GM19023 (cell line): ENCODE data around the gene TCEAL9.
"Not testable (repeated sequence)": the region's sequence is repeated elsewhere in the genome, so short reads cannot be mapped to it uniquely, and the experiment has no call there.

Source experiments
- ATAC-seq: cut with Tn5 transposase; IDR thresholded peaks from one replicate; pipeline ENCODE4 v1.9.1; 2021; ENCODE audit warnings: mild to moderate bottlenecking, moderate library complexity; ENCODE audit not compliant: unreplicated experiment

The TCEAL9 gene, protein sequence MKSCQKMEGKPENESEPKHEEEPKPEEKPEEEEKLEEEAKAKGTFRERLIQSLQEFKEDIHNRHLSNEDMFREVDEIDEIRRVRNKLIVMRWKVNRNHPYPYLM

GRCh38 chrX:103356130-103356798 is at the start of gene TCEAL9:
Gene TCEAL9 (plus strand): TSS chrX:103356506. CDS start chrX:103357685, 1,179 bp downstream.
- no peak for ATAC-seq

- ATAC-seq, result no peak
These were observed 46.3 kb upstream of the TCEAL9 start for GRCh38 chrX:103309860-103310554.

- peak; percentile 99 for ATAC-seq
These were observed 45.5 kb upstream of the TCEAL9 start, which contains the start of gene BEX2 for GRCh38 chrX:103310555-103311398. Gene BEX2 (minus strand): TSS chrX:103310990. CDS start chrX:103309976, 1,014 bp downstream.

GRCh38 chrX:103311399-103311780 is 44.9 kb upstream of the TCEAL9 start:
- ATAC-seq, result no peak

- ATAC-seq, result no peak
These were observed 26.3 kb upstream of the TCEAL9 start, which contains the start of gene TCEAL7 for GRCh38 chrX:103329991-103330390. Gene TCEAL7 (plus strand): TSS chrX:103330239. CDS start chrX:103331404, 1,165 bp downstream.

DNA sequence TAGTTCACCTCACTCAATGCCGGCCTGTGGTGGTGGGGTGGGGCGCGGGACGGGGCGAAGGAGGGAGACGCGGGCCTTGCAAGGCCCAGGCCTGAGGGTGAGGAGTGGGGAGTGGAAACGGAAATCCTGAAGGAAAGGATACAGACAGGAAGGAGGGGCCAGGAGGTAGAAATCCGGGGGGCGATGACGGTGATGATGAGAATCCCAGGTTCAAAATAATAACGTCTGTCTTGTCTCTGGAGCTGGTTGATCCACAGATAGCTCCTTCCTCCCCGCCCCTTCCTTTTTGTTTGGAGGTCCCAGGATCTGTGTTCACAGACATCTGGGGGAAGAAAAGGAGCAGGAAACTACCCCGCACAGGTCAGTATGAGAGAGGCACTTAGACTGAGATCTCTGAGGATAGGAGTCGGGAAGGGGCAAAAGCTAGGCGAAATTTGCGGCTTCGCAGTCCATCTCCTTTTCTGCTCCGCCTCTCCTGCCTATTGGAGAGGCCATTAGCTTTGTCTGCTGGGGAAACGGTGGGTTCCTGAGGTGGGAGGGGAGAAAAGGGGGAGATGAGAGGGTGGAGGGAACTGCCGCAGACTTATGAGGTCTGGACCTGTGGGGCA is 25.5 kb upstream of the TCEAL9 start:
- ATAC-seq, result no peak

- no peak for ATAC-seq
These were observed 17.6 kb upstream of the TCEAL9 start for GRCh38 chrX:103338663-103339062.

- ATAC-seq, result no peak
These were observed 13.2 kb upstream of the TCEAL9 start for GRCh38 chrX:103343105-103343504.

DNA sequence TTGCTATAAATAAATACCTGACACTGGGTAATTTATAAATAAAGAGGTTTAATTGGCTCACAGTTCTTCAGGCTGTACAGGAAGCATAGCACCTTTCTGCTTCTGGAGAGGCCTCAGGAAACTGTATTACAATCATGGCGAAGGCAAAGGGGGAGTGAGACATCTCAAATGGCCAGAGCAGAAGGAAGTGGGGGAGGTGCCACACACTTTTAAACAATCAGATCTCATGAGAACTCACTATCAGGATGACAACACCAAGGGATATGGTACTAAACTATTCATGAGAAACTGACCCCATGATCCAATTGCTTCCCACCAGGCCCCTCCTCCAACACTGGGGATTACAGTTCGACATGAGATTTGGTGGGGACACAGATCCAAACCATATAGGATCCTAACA is 11.7 kb upstream of the TCEAL9 start:
- no peak for ATAC-seq

DNA sequence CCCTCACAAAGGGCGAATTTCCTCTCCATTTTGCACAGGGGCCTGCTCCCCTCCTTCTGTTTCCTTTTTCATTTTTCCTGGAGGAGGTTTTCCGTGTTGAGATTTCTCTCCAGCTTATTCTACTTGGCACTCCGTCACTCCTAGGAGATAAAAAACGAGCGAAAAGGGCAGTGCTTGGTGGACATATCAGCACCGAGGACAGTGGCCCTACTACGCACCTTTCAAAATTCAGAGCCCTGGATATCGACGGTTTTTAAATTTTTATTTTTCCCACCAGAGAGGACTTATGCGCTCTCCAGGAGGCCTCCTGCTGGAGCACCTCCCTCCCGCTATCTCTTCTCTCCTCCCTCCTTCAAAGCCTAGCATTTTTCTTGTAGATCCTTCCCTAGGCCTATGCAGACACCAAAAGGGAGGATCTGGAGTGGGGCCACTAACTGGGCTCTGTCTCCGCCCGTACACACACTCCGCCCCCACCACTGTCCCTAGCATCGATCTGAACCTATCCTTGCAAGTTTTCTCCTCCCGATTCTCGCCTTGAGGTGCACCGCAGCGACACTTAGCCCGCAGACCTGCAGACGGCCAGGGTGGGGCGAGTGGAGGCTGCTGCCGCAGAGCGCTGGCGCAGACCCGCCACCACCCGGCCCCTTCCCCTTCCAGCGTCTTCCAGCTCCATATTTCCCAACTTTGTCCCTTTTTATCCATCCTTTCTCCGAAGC is 8.5 kb upstream of the TCEAL9 start:
- no peak for ATAC-seq

- ATAC-seq, result no peak
These were observed 552 bp downstream of the TCEAL9 start for GRCh38 chrX:103356858-103357257.

DNA sequence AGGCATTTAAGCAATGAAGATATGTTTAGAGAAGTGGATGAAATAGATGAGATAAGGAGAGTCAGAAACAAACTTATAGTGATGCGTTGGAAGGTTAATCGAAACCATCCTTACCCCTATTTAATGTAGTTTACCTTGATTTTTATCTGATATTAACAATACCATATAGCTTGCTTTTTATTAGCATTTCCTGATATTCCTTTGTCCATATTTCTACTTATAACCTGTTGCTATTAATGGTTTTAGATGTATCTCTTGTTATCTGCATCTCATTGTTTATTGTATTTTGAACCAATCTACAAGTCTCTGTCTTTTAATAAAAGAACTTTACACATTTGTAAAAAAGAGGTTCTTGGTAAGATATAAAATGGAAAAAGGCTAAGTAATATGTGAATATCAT is 1.6 kb downstream of the TCEAL9 start:
- no peak for ATAC-seq

GRCh38 chrX:103359605-103360004 is 3.3 kb downstream of the TCEAL9 start:
- ATAC-seq, result not testable (repeated sequence)

- no peak for ATAC-seq
These were observed 3.8 kb downstream of the TCEAL9 start for GRCh38 chrX:103360092-103360491.

- no peak for ATAC-seq
These were observed 4.6 kb downstream of the TCEAL9 start for GRCh38 chrX:103360916-103361315.

DNA sequence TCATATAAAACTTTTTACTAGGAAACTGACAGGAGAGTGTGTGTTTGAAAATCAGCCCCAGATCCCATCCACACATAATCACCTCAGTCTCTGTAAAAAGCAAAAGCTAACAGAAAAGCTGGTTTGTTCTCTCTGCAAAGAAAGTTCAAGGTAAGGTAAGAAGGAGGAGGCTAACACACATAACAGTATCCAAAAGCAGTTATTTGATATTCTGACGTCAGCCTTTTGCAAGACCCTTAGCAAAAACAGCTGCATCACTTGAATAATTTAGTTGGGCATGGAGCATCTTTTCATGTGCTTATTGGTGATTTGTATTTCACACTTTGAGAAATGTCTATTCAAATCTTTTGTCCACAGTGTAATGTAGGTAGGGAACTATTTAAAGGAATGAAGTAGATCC is 5.5 kb downstream of the TCEAL9 start:
- no peak for ATAC-seq

DNA sequence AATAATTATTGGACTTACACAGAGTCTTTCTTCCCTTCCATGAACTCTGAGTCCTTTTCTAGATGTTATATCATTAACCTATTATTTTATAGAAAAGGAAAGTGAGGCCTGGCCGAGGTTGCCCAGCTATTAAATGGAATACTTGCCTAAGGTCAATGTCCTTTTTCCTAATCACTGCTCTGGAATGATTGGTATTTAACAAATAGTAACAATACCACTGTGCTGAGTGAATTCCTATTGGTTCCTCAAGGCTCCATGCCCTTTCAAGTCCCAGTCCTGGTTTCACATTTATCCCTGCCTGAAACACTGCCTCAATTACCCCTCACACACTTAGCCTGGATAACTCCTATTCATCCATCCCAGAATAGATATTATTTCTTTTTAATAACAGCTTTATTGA is 6.2 kb downstream of the TCEAL9 start:
- no peak for ATAC-seq

- no peak for ATAC-seq
These were observed 6.7 kb downstream of the TCEAL9 start for GRCh38 chrX:103363046-103363445.

DNA sequence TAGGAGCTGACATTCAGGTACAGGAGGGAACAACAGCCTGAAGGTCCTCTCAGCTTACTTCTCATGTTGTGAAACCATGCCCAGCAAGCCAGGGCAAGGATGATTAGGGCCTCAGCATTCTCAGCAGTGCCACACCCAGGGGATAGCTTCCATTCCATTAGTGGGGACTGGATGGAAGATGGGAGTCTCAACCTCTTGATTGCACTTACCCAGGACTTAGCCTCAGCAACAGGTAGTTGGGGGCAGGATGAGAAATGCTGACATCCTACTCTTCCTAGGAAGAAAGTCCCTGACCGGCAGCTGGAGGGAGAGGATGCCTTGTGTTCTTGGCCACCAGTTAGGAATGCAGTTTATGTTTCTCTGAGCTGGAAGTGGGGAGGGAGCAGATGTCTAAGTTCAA is 11.2 kb downstream of the TCEAL9 start:
- ATAC-seq, result no peak

DNA sequence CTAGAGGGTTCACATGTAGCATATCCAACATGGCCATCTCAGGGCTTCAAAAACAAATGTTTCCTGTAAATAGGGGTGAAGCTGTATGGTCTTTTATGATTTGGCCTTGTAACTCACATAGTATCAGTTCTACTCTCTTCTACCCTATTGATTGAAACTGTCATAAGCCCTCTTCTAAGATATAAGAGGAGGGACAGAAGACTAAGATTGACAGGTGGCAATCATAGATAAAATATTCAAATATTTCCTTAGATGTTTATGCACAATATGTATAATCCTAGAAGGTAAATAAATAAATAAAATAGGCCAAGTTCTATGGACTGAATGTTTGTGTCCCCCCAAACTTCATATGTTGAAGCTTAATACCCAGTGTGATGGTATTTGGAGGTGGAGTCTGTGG is 13.2 kb downstream of the TCEAL9 start:
- ATAC-seq, result no peak
